ENCODE results near the gene S100A2. TPM values are rescaled to one million over a fixed set of nuclear protein-coding genes. Genes with fewer than 3 reads are reported as not detected.

Gene S100A2
- total RNA-seq, 1 experiment from 2014 or later: 4.5 TPM

GRCh38 chr1:153532181-153532580 is 33.5 kb downstream of the S100A2 start:
- Histone ChIP-seq H3K4me3 (ENCODE audit: low read depth, low read length, poor library complexity, severe bottlenecking) (no peak overlapping the region), H3K4me1 (ENCODE audit: insufficient read depth, low read length, poor library complexity, severe bottlenecking) (peaks cover 34% of the 10 kb centered on the region), H3K9me3 (ENCODE audit: low read depth, low read length, poor library complexity, severe bottlenecking) (no peaks in the 10 kb centered on the region), H3K27ac (ENCODE audit: low read depth, low read length, poor library complexity, severe bottlenecking) (no peak overlapping the region), H3K27me3 (replicated peaks; ENCODE audit: insufficient read depth, low read depth, low read length, poor library complexity) (no peaks in the 10 kb centered on the region), H3K36me3 (ENCODE audit: insufficient read depth, low read length, poor library complexity, severe bottlenecking) (no peaks in the 10 kb centered on the region)
- POLR2A ChIA-PET (ENCODE audit: low non-redundant PET): no interaction called here
- TF ChIP-seq CTCF (conservative IDR thresholded peaks at IDR 0.05; ENCODE audit: low read depth, low read length): no peak
- TF ChIP-seq EZH2 (IDR thresholded peaks at IDR 0.05; ENCODE audit: borderline replicate concordance, low read depth, low read length, poor library complexity, severe bottlenecking): no peak
- CTCF ChIA-PET: interaction anchor here (1.1 to 1.5 kb wide), 3 partner anchors 12 to 37 kb away, joined by 3 to 11 read pairs (median 4); no protein-coding TSS in a partner anchor
- DNase-seq (ENCODE audit: low spot score): no peak
- no TSS peak for BruUV-seq (replicated peaks)
- intact Hi-C loops (cut with micrococcal nuclease; ENCODE audit: unreplicated experiment): loop anchor here (5.0 kb wide), 1 partner anchor 100 kb away; the partner anchor contains the start of gene CHTOP

- intact Hi-C loops (cut with micrococcal nuclease; ENCODE audit: unreplicated experiment): loop anchor here (5.0 kb wide), 1 partner anchor 101 kb away; the partner anchor contains the start of gene CHTOP
- TF ChIP-seq CTCF (conservative IDR thresholded peaks at IDR 0.05; ENCODE audit: low read depth, low read length) (no peak), EZH2 (IDR thresholded peaks at IDR 0.05; ENCODE audit: borderline replicate concordance, low read depth, low read length, poor library complexity, severe bottlenecking) (no peak)
- POLR2A ChIA-PET (ENCODE audit: low non-redundant PET): no interaction called here
- no peak for DNase-seq (ENCODE audit: low spot score)
- CTCF ChIA-PET: interaction anchor here (1.1 to 1.5 kb wide), 3 partner anchors 11 to 37 kb away, joined by 3 to 11 read pairs (median 4); no protein-coding TSS in a partner anchor
- Histone ChIP-seq H3K36me3 (ENCODE audit: insufficient read depth, low read length, poor library complexity, severe bottlenecking) (no peaks in the 10 kb centered on the region), H3K27me3 (replicated peaks; ENCODE audit: insufficient read depth, low read depth, low read length, poor library complexity) (no peaks in the 10 kb centered on the region), H3K4me3 (ENCODE audit: low read depth, low read length, poor library complexity, severe bottlenecking) (no peak overlapping the region), H3K27ac (ENCODE audit: low read depth, low read length, poor library complexity, severe bottlenecking) (no peak overlapping the region), H3K9me3 (ENCODE audit: low read depth, low read length, poor library complexity, severe bottlenecking) (no peaks in the 10 kb centered on the region), H3K4me1 (ENCODE audit: insufficient read depth, low read length, poor library complexity, severe bottlenecking) (peaks cover 34% of the 10 kb centered on the region)
- BruUV-seq (replicated peaks): no TSS peak
Observed at GRCh38 chr1:153531638-153532037, 34.0 kb downstream of the S100A2 start.

GRCh38 chr1:153527683-153528040 is 38.0 kb downstream of the S100A2 start:
- DNase-seq (ENCODE audit: low spot score): no peak
- H3K4me1 ChIP-seq (ENCODE audit: insufficient read depth, low read length, poor library complexity, severe bottlenecking): peaks cover 9% of the 10 kb centered on the region
- CTCF ChIA-PET: interaction anchor here (1.0 kb wide), 1 partner anchor 29 kb away, joined by 3 read pairs; no protein-coding TSS in a partner anchor
- BruUV-seq (replicated peaks): no TSS peak
- no peaks in the 10 kb centered on the region for H3K36me3 ChIP-seq (ENCODE audit: insufficient read depth, low read length, poor library complexity, severe bottlenecking)
- TF ChIP-seq EZH2 (IDR thresholded peaks at IDR 0.05; ENCODE audit: borderline replicate concordance, low read depth, low read length, poor library complexity, severe bottlenecking) (no peak), CTCF (conservative IDR thresholded peaks at IDR 0.05; ENCODE audit: low read depth, low read length) (no peak)
- POLR2A ChIA-PET (ENCODE audit: low non-redundant PET): no interaction called here
- H3K27ac ChIP-seq (ENCODE audit: low read depth, low read length, poor library complexity, severe bottlenecking): no peak overlapping the region
- H3K9me3 ChIP-seq (ENCODE audit: low read depth, low read length, poor library complexity, severe bottlenecking): no peaks in the 10 kb centered on the region
- no peaks in the 10 kb centered on the region for H3K27me3 ChIP-seq (replicated peaks; ENCODE audit: insufficient read depth, low read depth, low read length, poor library complexity)
- no peak overlapping the region for H3K4me3 ChIP-seq (ENCODE audit: low read depth, low read length, poor library complexity, severe bottlenecking)
- intact Hi-C loops (cut with micrococcal nuclease; ENCODE audit: unreplicated experiment): no loop called here

Measured in A673 (cell line).